Measurements from ENCODE around the gene PBRM1.

Gene PBRM1

GRCh38 chr3:52670621-52671521 is 14.8 kb downstream of the PBRM1 start:
- peak; percentile 100 for DNase-seq

- no peak for DNase-seq
Observed at GRCh38 chr3:52663098-52663497, 22.6 kb downstream of the PBRM1 start.

GRCh38 chr3:52660046-52660445 is 25.7 kb downstream of the PBRM1 start:
- DNase-seq: no peak

GRCh38 chr3:52655895-52656294 is 29.8 kb downstream of the PBRM1 start:
- DNase-seq: no peak

- no peak for DNase-seq
Observed at GRCh38 chr3:52651592-52651991, 34.1 kb downstream of the PBRM1 start.

- DNase-seq: no peak
Observed at GRCh38 chr3:52650439-52650838, 35.3 kb downstream of the PBRM1 start.

GRCh38 chr3:52649461-52650210 is 36.1 kb downstream of the PBRM1 start:
- peak; percentile 55 for DNase-seq

- no peak for DNase-seq
Observed at GRCh38 chr3:52645549-52645948, 40.2 kb downstream of the PBRM1 start.

- peak; percentile 6 for DNase-seq
Observed at GRCh38 chr3:52636673-52637072, 49.0 kb downstream of the PBRM1 start.

- DNase-seq: peak; percentile 40
Observed at GRCh38 chr3:52633786-52634185, 51.9 kb downstream of the PBRM1 start.

GRCh38 chr3:52625041-52625440 is 60.7 kb downstream of the PBRM1 start:
- no peak for DNase-seq

- no peak for DNase-seq
Observed at GRCh38 chr3:52623234-52623792, 62.4 kb downstream of the PBRM1 start.

- no peak for DNase-seq
Observed at GRCh38 chr3:52620580-52620979, 65.1 kb downstream of the PBRM1 start.

- no peak for DNase-seq
Observed at GRCh38 chr3:52615166-52615565, 70.5 kb downstream of the PBRM1 start.

GRCh38 chr3:52614689-52615088 is 71.0 kb downstream of the PBRM1 start:
- no peak for DNase-seq

GRCh38 chr3:52609316-52609815 is 76.3 kb downstream of the PBRM1 start:
- peak; percentile 14 for DNase-seq

- DNase-seq: no peak
Observed at GRCh38 chr3:52608337-52608736, 77.4 kb downstream of the PBRM1 start.

- peak; percentile 1 for DNase-seq
Observed at GRCh38 chr3:52606373-52607085, 79.2 kb downstream of the PBRM1 start.

- DNase-seq: no peak
Observed at GRCh38 chr3:52600258-52600657, 85.5 kb downstream of the PBRM1 start.

GRCh38 chr3:52596658-52597265 is 89.0 kb downstream of the PBRM1 start:
- DNase-seq: no peak

- DNase-seq: no peak
Observed at GRCh38 chr3:52593103-52593502, 92.6 kb downstream of the PBRM1 start.
